Lower lobe of right lung (tissue), 2 donors: ENCODE measurements around the gene RRM1. TPM values are rescaled to one million over a fixed set of nuclear protein-coding genes. Genes with fewer than 3 reads are reported as not detected.
"Not testable (repeated sequence)": the region's sequence is repeated elsewhere in the genome, so short reads cannot be mapped to it uniquely, and the experiment has no call there.

Experiments used
- ATAC-seq, 2 donors: fragments of 200-7000 bp; cut with Tn5 transposase; one replicate each; pipeline ENCODE4 v1.9.1; 2020 to 2022; ENCODE audit warnings: mild to moderate bottlenecking in 2 of 2, moderate library complexity in 2 of 2
- DNase-seq: peaks from one replicate; pipeline ENCODE4 v3.0.0-alpha.2; 2020
- H3K27ac ChIP-seq: fragments of 200-600 bp; one replicate; pipeline ENCODE4 v1.8.0; 2022
- H3K27me3 ChIP-seq: fragments of 200-600 bp; one replicate; pipeline ENCODE4 v1.8.0; 2022; ENCODE audit warnings: low read depth
- H3K36me3 ChIP-seq: fragments of 200-600 bp; one replicate; pipeline ENCODE4 v1.8.0; 2022; ENCODE audit warnings: mild to moderate bottlenecking
- H3K4me1 ChIP-seq: fragments of 200-600 bp; one replicate; pipeline ENCODE4 v1.8.0; 2022
- H3K4me3 ChIP-seq: fragments of 200-600 bp; one replicate; pipeline ENCODE4 v1.8.0; 2022; ENCODE audit warnings: mild to moderate bottlenecking
- H3K9me3 ChIP-seq: fragments of 200-600 bp; one replicate; pipeline ENCODE4 v1.8.0; 2022
- intact Hi-C: fragments of 100-400 bp; cut with DNase I; formaldehyde crosslinking; loops from one replicate; pipeline ENCODE4 v1.11.0; 2022
- long read RNA-seq: library from polyadenylated mRNA; unstranded; transcript quantifications from one replicate; pipeline ENCODE4 v2.0.0, GENCODE V29; 2021
- total RNA-seq: library from RNA; stranded (reverse); fragmentation: NEBNext Ultra II Directional; extraction: Animal tissue kit (Norgen Biotek cat#: 25700); gene quantifications from one replicate; pipeline ENCODE4 v1.2.1, GENCODE V29; 2021
- TF ChIP-seq, protein P1 (sequence below): fragments of 200-600 bp; IDR thresholded peaks from one replicate; pipeline ENCODE4 v1.8.0; 2022; ENCODE audit warnings: antibody characterized with exemption, mild to moderate bottlenecking
- donor health status: DM: no; HTN: yes; CAD: no; lungs with severe emphysema.

Gene RRM1
- 23.7 TPM for total RNA-seq
- long read RNA-seq, transcript RRM1-201 (19 exons, 3,076 nt) = major isoform, 28 of 36 reads
- long read RNA-seq, partial matches to known transcripts = 4 of 36 reads
- long read RNA-seq, other reads (novel, unspliced or antisense) = 3 of 36 reads

DNA sequence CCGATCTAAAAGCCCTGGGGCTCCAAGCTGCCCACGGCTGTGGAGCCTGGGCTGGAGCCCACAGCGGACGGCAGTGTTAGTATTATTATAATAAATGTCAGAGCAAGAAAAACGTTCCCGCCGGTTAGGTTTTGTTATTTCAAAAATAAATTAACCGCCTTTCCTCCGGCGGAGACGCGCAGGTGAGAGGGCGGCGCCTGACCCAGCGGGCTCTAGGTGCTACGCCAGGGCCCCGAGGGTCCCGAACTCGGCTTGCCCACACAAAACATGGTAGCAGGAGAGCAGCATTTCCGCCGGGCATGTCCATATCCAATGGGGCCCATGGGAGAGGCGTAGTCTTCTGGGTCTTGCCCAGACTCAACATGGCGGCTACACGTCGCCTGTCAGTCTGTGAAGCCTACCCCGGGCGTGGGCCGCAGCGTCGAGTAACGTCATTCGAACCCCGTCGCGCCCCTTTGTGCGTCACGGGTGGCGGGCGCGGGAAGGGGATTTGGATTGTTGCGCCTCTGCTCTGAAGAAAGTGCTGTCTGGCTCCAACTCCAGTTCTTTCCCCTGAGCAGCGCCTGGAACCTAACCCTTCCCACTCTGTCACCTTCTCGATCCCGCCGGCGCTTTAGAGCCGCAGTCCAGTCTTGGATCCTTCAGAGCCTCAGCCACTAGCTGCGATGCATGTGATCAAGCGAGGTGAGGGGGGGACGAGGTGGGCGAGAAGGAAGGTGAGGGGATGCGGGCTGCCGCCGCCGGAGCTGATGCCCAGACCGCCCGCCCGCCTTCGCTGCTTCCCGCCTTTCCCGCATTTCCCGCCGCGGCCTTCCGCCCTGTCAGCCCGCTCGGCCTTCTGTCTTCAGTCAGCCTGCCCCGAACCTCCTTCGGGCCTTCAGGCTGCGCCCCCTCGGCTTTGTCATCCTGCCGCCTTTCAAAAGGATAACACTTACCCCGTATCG lies at the start of gene RRM1:
Gene RRM1 (plus strand): TSS at position 452 of the 944 bp plus-strand sequence. CDS start 214 bp downstream, at position 666.
- peaks cover 7% of the 10 kb centered on the region for H3K36me3 ChIP-seq
- peak within 1 kb of the TSS; percentile 96 for H3K27ac ChIP-seq
- intact Hi-C loops = no loop called here
- ATAC-seq (peak; percentile 99), DNase-seq (peak; percentile 95)
- H3K9me3 ChIP-seq = no peaks in the 10 kb centered on the region
- TF ChIP-seq, protein P1, sequence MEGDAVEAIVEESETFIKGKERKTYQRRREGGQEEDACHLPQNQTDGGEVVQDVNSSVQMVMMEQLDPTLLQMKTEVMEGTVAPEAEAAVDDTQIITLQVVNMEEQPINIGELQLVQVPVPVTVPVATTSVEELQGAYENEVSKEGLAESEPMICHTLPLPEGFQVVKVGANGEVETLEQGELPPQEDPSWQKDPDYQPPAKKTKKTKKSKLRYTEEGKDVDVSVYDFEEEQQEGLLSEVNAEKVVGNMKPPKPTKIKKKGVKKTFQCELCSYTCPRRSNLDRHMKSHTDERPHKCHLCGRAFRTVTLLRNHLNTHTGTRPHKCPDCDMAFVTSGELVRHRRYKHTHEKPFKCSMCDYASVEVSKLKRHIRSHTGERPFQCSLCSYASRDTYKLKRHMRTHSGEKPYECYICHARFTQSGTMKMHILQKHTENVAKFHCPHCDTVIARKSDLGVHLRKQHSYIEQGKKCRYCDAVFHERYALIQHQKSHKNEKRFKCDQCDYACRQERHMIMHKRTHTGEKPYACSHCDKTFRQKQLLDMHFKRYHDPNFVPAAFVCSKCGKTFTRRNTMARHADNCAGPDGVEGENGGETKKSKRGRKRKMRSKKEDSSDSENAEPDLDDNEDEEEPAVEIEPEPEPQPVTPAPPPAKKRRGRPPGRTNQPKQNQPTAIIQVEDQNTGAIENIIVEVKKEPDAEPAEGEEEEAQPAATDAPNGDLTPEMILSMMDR = no peak
- peaks cover 16% of the 10 kb centered on the region for H3K4me1 ChIP-seq
- peak within 1 kb of the TSS; percentile 89 for H3K4me3 ChIP-seq
- no peaks in the 10 kb centered on the region for H3K27me3 ChIP-seq

DNA sequence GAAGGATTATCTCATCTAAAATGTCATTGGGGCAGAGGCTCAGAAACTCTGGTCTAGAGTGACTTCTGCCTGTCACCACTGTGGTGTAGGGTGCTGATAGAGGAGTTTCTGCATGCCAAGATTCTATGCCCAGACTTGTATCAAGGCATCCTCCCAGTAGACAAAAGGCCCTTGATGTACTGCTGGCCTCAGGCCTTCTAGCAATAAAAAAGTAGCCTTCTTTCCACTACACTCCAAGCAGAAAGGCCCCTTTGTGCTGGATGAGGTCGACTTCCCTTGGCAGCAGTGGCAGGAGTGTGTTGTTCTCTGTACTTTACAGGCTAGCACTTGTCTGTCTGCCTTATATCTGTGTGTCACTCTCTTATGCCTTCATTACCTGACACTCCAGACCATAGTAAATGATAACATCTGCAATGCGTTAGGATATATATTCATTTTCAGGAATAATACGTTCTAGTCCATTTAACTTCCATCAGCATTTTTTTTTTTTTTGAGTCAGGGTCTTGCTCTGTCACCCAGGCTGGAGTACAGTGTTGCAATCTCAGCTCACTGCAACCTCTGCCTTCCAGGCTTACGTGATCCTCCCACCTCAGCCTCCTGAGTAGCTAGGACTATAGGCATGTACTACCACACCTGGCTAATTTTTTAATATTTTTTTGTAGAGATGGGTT lies 49.5 kb upstream of the RRM1 start:
- TF ChIP-seq, protein P1 = no peak
- ATAC-seq = no peak
- DNase-seq = no peak
- no peaks in the 10 kb centered on the region for H3K36me3 ChIP-seq
- intact Hi-C loops = no loop called here
- no peak overlapping the region for H3K4me3 ChIP-seq
- H3K4me1 ChIP-seq = peaks cover 3% of the 10 kb centered on the region
- H3K27me3 ChIP-seq = no peaks in the 10 kb centered on the region
- H3K27ac ChIP-seq = no peak overlapping the region
- H3K9me3 ChIP-seq = no peaks in the 10 kb centered on the region

- no peak for ATAC-seq
- H3K27me3 ChIP-seq = no peaks in the 10 kb centered on the region
- no peaks in the 10 kb centered on the region for H3K36me3 ChIP-seq
- H3K9me3 ChIP-seq = no peaks in the 10 kb centered on the region
- H3K4me3 ChIP-seq = no peak overlapping the region
- no peak for DNase-seq
- TF ChIP-seq, protein P1 = no peak
- no peak overlapping the region for H3K27ac ChIP-seq
- H3K4me1 ChIP-seq = no peaks in the 10 kb centered on the region
- intact Hi-C loops = no loop called here
Observed at GRCh38 chr11:4048340-4048739, 46.3 kb upstream of the RRM1 start.

DNA sequence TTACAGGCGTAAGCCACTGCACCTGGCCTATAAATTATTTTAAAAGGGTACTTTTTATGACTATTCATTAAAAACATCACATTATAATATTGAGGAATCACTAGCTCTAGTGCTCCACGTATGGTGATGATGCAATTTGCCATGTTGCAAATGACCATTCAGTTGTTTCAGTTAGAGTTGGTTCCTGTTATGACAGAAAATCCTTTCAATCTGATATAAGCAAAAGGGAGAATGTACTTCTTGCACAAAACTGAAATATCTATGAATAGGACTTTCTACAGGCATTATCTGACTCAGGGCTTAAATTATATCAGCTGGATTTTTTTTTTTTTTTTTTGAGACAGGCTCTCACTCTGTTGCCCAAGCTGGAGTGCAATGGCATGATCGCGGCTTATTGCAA lies 45.6 kb upstream of the RRM1 start:
- Histone ChIP-seq H3K9me3 (no peaks in the 10 kb centered on the region), H3K36me3 (no peaks in the 10 kb centered on the region), H3K27me3 (no peaks in the 10 kb centered on the region), H3K4me3 (no peak overlapping the region), H3K4me1 (no peaks in the 10 kb centered on the region), H3K27ac (no peak overlapping the region)
- intact Hi-C loops = no loop called here
- ATAC-seq (peak; percentile 35 to 46), DNase-seq (no peak)
- TF ChIP-seq, protein P1 = no peak

- H3K4me3 ChIP-seq = no peak overlapping the region
- no peaks in the 10 kb centered on the region for H3K9me3 ChIP-seq
- intact Hi-C loops = no loop called here
- ATAC-seq (no peak), DNase-seq (no peak)
- TF ChIP-seq, protein P1 = no peak
- no peaks in the 10 kb centered on the region for H3K27me3 ChIP-seq
- no peaks in the 10 kb centered on the region for H3K4me1 ChIP-seq
- no peaks in the 10 kb centered on the region for H3K36me3 ChIP-seq
- no peak overlapping the region for H3K27ac ChIP-seq
Observed at GRCh38 chr11:4050138-4050537, 44.5 kb upstream of the RRM1 start.

- H3K4me3 ChIP-seq, ATAC-seq, H3K27ac ChIP-seq, DNase-seq, H3K4me1 ChIP-seq, intact Hi-C loops, H3K9me3 ChIP-seq, H3K27me3 ChIP-seq: not testable (repeated sequence)
- peaks cover 20% of the 10 kb centered on the region for H3K36me3 ChIP-seq
Observed at GRCh38 chr11:4053200-4053599, 41.4 kb upstream of the RRM1 start.
